ENCODE data around the gene GMEB2. TPM values are rescaled to one million over a fixed set of nuclear protein-coding genes. Genes with fewer than 3 reads are reported as not detected.

Gene GMEB2
- total RNA-seq, 1 experiment from 2014 or later: 21.5 TPM

GRCh38 chr20:63582382-63583063 lies 44.4 kb downstream of the GMEB2 start:
- H3K36me3 Mint-ChIP-seq (ENCODE audit: insufficient read depth, unreplicated experiment): no peaks in the 10 kb centered on the region
- POLR2A ChIA-PET: no interaction called here
- H3K4me3 Mint-ChIP-seq (ENCODE audit: unreplicated experiment): no peak overlapping the region
- H3K27me3 Mint-ChIP-seq (ENCODE audit: insufficient read depth, unreplicated experiment): peaks cover 3% of the 10 kb centered on the region
- no TSS peak for BruUV-seq (replicated peaks)
- H3K9me3 Mint-ChIP-seq (ENCODE audit: unreplicated experiment): no peaks in the 10 kb centered on the region
- H3K4me3 ChIP-seq (ENCODE audit: low read depth, low read length): no peak overlapping the region
- no peaks in the 10 kb centered on the region for H3K4me1 ChIP-seq
- H3K4me1 Mint-ChIP-seq (ENCODE audit: low read depth, unreplicated experiment): no peaks in the 10 kb centered on the region
- CTCF ChIA-PET: interaction anchor here (0.6 to 1.3 kb wide), 3 partner anchors 45 to 610 kb away, joined by 3 to 6 read pairs (median 5); partner anchors contain the start of gene PTK6
- intact Hi-C loops (cut with micrococcal nuclease; ENCODE audit: unreplicated experiment): no loop called here
- H3K27ac Mint-ChIP-seq (ENCODE audit: unreplicated experiment): no peak overlapping the region
- DNase-seq: no peak
- H3K36me3 ChIP-seq (ENCODE audit: control insufficient read depth, insufficient read depth, low read length): no peaks in the 10 kb centered on the region
- no peaks in the 10 kb centered on the region for H3K27me3 ChIP-seq (replicated peaks; ENCODE audit: control insufficient read depth, insufficient read depth, low read length)
- TF ChIP-seq, protein P1, sequence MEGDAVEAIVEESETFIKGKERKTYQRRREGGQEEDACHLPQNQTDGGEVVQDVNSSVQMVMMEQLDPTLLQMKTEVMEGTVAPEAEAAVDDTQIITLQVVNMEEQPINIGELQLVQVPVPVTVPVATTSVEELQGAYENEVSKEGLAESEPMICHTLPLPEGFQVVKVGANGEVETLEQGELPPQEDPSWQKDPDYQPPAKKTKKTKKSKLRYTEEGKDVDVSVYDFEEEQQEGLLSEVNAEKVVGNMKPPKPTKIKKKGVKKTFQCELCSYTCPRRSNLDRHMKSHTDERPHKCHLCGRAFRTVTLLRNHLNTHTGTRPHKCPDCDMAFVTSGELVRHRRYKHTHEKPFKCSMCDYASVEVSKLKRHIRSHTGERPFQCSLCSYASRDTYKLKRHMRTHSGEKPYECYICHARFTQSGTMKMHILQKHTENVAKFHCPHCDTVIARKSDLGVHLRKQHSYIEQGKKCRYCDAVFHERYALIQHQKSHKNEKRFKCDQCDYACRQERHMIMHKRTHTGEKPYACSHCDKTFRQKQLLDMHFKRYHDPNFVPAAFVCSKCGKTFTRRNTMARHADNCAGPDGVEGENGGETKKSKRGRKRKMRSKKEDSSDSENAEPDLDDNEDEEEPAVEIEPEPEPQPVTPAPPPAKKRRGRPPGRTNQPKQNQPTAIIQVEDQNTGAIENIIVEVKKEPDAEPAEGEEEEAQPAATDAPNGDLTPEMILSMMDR (IDR thresholded peaks at IDR 0.05; ENCODE audit: insufficient read depth in 1 of 2, low read depth in 1 of 2, low read length in 1 of 2, severe bottlenecking in 1 of 2, unreplicated experiment in 1 of 2): no peak
- H3K9me3 ChIP-seq: no peaks in the 10 kb centered on the region

DNA sequence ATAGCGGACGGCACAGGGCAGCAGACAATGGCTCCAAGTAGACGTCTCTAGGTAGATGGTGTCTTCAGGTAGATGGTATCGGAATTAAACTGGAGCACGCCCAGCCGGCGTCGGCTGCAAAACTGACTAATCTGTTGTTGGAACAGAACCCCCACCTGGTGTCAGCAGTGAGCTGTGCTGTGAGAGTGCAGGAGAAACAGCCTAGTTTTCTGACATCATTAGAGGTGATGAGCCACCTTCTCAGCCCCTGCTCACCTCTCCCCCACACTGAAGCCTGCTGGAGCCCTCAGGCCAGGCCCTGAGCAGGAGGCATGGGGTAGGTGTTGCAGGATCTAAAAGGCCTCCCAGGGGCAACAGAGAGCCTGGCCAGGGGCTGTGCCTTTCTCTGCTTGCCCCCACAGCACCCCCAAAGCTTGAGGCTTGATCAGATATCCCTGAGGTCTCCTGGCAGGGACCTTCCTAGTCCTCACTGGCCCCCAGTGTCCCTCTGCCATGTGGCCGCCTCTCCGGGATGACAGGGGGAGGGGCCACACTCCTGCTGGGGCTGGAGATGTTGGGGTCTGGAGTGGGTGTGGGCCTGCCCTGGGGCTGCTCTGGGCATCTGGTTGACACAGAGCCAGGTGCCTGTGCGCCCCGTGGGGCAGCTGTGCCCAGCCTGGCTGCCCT lies 46.0 kb downstream of the GMEB2 start:
- TF ChIP-seq, protein P1 (IDR thresholded peaks at IDR 0.05; ENCODE audit: insufficient read depth in 1 of 2, low read depth in 1 of 2, low read length in 1 of 2, severe bottlenecking in 1 of 2, unreplicated experiment in 1 of 2): peak; percentile 78 to 92
- no peak overlapping the region for H3K27ac Mint-ChIP-seq (ENCODE audit: unreplicated experiment)
- no peak overlapping the region for H3K4me3 Mint-ChIP-seq (ENCODE audit: unreplicated experiment)
- H3K4me3 ChIP-seq (ENCODE audit: low read depth, low read length): no peak overlapping the region
- no peaks in the 10 kb centered on the region for H3K36me3 ChIP-seq (ENCODE audit: control insufficient read depth, insufficient read depth, low read length)
- CTCF ChIA-PET: interaction anchor here (0.9 to 1.4 kb wide), 3 partner anchors 43 to 160 kb away, joined by 3 to 7 read pairs (median 3); no protein-coding TSS in a partner anchor
- H3K4me1 ChIP-seq: no peaks in the 10 kb centered on the region
- no peaks in the 10 kb centered on the region for H3K9me3 Mint-ChIP-seq (ENCODE audit: unreplicated experiment)
- H3K9me3 ChIP-seq: no peaks in the 10 kb centered on the region
- DNase-seq: peak; percentile 84 to 86
- intact Hi-C loops (cut with micrococcal nuclease; ENCODE audit: unreplicated experiment): loop anchor here (2.0 kb wide), 4 partner anchors 42 to 394 kb away; no protein-coding TSS in a partner anchor
- no peaks in the 10 kb centered on the region for H3K27me3 ChIP-seq (replicated peaks; ENCODE audit: control insufficient read depth, insufficient read depth, low read length)
- no TSS peak for BruUV-seq (replicated peaks)
- H3K4me1 Mint-ChIP-seq (ENCODE audit: low read depth, unreplicated experiment): no peaks in the 10 kb centered on the region
- POLR2A ChIA-PET: interaction anchor here (0.7 kb wide), 1 partner anchor 50 kb away, joined by 3 read pairs; no protein-coding TSS in a partner anchor
- no peaks in the 10 kb centered on the region for H3K36me3 Mint-ChIP-seq (ENCODE audit: insufficient read depth, unreplicated experiment)
- peaks cover 3% of the 10 kb centered on the region for H3K27me3 Mint-ChIP-seq (ENCODE audit: insufficient read depth, unreplicated experiment)

- H3K4me1 Mint-ChIP-seq (ENCODE audit: low read depth, unreplicated experiment): no peaks in the 10 kb centered on the region
- TF ChIP-seq, protein P1 (IDR thresholded peaks at IDR 0.05; ENCODE audit: insufficient read depth in 1 of 2, low read depth in 1 of 2, low read length in 1 of 2, severe bottlenecking in 1 of 2, unreplicated experiment in 1 of 2): no peak
- POLR2A ChIA-PET: no interaction called here
- H3K27me3 Mint-ChIP-seq (ENCODE audit: insufficient read depth, unreplicated experiment): peaks cover 3% of the 10 kb centered on the region
- no peaks in the 10 kb centered on the region for H3K9me3 Mint-ChIP-seq (ENCODE audit: unreplicated experiment)
- Histone ChIP-seq H3K27me3 (replicated peaks; ENCODE audit: control insufficient read depth, insufficient read depth, low read length) (no peaks in the 10 kb centered on the region), H3K4me1 (peaks cover 5% of the 10 kb centered on the region; the same call in 1 of the 2 replicates), H3K36me3 (ENCODE audit: control insufficient read depth, insufficient read depth, low read length) (no peaks in the 10 kb centered on the region), H3K4me3 (ENCODE audit: low read depth, low read length) (no peak overlapping the region), H3K9me3 (no peaks in the 10 kb centered on the region)
- CTCF ChIA-PET: interaction anchor here (0.7 to 1.0 kb wide), 2 partner anchors 41 to 45 kb away, joined by 3 to 6 read pairs; no protein-coding TSS in a partner anchor
- intact Hi-C loops (cut with micrococcal nuclease; ENCODE audit: unreplicated experiment): no loop called here
- no peaks in the 10 kb centered on the region for H3K36me3 Mint-ChIP-seq (ENCODE audit: insufficient read depth, unreplicated experiment)
- H3K27ac Mint-ChIP-seq (ENCODE audit: unreplicated experiment): peak overlapping the region; percentile 9
- BruUV-seq (replicated peaks): no TSS peak
- DNase-seq: no peak
- H3K4me3 Mint-ChIP-seq (ENCODE audit: unreplicated experiment): no peak overlapping the region
Measured at GRCh38 chr20:63579017-63579694, 47.7 kb downstream of the GMEB2 start.

All from Caco-2 (cell line).